Vagina (tissue), 2 donors: ENCODE data around the gene B9D2.

ENCODE experiments used
- POLR2AphosphoS5 ChIP-seq, 2 donors: sonication (generic); formaldehyde crosslinking; IDR thresholded peaks; one replicate each; pipeline ENCODE4 v1.9.0; 2017; ENCODE audit warnings: antibody characterized with exemption in 2 of 2, mild to moderate bottlenecking in 2 of 2, low read depth in 1 of 2; ENCODE audit not compliant: insufficient read depth in 1 of 2
- TF ChIP-seq, protein P1 (sequence below), 3 experiments: fragments of 450-650 bp in 2 of 3; fragments of 200-600 bp in 1 of 3; sonication (generic) in 1 of 3; IDR thresholded peaks; one replicate each; pipeline ENCODE4 v1.5.1; 2017 to 2019; ENCODE audit warnings: antibody characterized with exemption in 3 of 3, mild to moderate bottlenecking in 2 of 3, moderate library complexity in 2 of 3

DNA sequence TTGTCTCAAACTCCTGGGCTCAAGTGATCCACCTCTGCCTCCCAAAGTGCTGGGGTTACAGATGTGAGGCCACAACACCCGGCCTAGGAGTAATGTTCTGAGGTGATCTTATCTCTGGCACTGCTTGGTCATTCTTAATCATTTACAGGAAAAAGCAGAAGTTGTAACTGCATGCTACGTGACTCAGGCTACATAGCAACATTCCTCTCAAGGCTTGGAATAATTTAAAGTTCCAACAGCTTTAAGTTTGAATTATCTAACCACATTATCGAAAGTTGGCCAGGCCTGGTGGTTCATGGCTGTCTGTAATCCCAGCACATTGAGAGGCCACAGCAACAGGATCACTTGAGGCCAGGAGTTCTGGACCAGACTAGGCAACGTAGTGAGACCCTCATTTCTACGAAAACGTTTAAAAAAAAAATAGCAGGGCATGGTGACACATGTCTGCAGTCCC lies 3.9 kb upstream of the B9D2 start:
- TF ChIP-seq, protein P1, sequence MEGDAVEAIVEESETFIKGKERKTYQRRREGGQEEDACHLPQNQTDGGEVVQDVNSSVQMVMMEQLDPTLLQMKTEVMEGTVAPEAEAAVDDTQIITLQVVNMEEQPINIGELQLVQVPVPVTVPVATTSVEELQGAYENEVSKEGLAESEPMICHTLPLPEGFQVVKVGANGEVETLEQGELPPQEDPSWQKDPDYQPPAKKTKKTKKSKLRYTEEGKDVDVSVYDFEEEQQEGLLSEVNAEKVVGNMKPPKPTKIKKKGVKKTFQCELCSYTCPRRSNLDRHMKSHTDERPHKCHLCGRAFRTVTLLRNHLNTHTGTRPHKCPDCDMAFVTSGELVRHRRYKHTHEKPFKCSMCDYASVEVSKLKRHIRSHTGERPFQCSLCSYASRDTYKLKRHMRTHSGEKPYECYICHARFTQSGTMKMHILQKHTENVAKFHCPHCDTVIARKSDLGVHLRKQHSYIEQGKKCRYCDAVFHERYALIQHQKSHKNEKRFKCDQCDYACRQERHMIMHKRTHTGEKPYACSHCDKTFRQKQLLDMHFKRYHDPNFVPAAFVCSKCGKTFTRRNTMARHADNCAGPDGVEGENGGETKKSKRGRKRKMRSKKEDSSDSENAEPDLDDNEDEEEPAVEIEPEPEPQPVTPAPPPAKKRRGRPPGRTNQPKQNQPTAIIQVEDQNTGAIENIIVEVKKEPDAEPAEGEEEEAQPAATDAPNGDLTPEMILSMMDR (IDR thresholded peaks at IDR 0.05) = no peak
- TF ChIP-seq POLR2AphosphoS5 (IDR thresholded peaks at IDR 0.05; ENCODE audit: insufficient read depth in 1 of 2, low read depth in 1 of 2) = no peak
